NCI-H2227 treated with DMSO at 0.1 percent for 48 hours (cell line): ENCODE results near the gene PTGR3.
"Not testable (repeated sequence)": the region's sequence is repeated elsewhere in the genome, so short reads cannot be mapped to it uniquely, and the experiment has no call there.

Source experiments
- DNase-seq: peaks from one replicate; lab custom pipeline; 2025; lab: John Stamatoyannopoulos, UW

The PTGR3 gene

DNA sequence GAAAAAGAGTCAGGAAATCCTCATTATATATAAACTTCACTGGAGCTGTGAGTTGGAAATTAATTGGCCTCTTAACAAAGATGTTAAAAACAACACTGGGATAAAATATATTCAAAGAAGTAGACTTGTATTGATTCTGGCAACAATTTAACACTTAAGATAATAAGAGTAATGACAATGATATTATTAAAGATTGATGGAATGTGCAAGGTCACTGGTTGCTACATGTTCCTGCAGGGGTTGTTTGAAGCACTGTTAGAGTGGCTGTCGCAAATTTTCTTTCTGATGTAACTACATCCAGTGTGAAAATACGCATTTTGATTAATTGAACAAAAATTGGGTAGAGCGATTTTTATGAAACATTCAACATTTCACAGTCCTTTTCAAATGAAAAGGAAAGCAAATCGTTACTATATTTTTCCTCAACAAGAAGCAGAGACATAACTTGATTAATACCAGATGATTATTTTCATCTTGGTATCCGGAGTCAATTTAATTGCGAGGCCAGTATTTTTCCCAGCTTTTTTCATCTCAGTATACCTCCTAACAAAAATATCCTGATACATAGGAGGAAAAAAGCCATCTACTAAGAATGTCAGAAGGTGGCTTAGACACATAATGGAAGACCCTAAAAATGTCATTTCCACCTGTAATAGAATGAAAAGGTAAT is 6.1 kb downstream of the PTGR3 start:
- DNase-seq = no peak

DNA sequence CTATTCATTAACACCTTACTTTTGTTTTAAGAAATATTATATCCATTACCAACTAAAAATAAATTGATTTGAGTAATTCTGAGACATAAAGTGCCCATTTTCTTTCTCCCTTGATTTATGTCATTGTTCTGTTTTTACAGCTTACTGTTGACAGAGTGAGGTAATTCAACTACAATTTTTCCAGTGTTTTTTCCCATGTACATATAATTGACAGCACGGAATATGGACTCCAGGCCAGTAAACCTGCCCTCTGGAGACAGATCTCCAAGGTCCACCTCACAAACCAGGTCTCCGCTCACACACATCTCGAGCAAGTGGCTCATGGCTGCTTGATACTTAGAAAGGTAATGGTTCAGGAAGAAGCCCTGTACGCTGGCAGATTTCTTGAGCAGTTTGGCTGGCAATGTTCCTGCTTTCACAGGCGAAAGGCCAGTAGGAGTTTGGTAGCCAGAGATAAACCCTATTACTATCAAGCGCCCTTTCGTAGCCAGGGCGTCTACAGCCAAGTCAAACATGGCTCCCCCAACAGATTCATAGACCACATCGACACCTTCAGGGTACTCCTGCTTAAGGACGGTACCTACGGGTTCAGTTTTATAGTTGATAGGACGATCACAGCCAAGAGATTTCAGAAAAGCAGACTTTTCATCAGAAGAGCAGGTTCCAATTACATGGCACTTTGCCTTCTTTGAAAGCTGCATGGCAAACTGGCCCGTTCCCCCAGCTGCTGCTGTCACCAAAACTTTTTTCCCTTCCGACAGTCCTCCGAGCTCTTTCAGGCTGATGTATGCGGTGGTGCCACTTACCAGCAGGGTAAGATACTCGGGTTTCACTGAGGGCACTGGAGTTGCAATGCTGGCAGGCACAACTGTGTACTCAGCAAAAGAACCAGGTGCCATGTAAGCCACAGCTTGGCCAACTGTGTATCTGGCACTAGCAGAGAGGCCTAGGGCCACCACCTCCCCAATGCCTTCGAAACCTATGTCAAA is 7.4 kb downstream of the PTGR3 start:
- no peak for DNase-seq

DNA sequence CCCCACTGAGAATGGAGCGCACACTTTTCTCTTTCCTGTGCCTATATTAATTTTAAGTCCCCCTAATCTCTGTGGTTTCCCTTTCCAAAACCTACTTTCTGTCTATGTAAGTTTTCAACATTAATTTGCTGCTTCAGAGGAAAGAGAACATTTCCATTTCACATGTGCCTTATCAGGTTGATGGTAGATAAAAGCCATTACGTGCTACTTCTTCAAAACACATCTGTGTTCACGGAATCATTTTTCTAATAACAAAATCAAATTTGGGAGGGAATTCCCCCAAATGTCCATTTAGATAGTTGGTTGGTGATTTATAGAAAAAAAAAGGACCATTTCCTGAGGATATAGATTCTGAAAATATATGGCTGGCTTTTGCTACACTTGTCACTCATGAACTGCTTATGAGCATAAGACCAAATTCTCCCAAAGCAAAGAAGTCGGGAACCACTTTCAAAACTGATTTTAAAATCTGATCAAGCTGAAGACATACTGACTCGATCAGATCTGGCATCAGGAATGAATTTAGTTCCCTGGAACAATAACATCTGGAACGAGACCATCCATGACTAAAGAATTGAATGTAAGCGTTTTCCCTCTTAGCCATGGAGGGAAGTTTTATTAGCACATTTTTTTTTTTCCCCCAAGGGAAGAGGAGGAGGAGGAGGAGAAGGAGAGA is 8.2 kb downstream of the PTGR3 start:
- DNase-seq = no peak

DNA sequence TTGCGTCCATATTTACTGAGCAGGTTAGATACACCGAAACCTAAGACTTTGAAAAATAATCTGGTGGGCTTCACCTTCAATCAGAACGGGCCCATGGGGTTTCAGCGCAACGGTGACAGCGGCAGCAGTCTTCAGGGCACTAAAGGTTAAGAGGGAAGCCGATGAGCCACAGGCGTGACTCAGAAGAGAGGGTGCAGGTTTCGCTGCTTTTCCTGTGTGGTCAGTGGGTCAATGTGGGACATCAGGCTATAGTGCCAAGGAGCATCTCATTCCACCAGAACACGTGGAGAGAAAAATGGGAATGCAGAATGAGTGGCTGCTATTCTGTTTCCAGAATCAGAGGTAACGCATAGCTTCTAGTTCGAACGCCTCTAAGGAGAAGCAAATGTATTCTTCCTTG is 8.9 kb downstream of the PTGR3 start:
- DNase-seq = no peak

DNA sequence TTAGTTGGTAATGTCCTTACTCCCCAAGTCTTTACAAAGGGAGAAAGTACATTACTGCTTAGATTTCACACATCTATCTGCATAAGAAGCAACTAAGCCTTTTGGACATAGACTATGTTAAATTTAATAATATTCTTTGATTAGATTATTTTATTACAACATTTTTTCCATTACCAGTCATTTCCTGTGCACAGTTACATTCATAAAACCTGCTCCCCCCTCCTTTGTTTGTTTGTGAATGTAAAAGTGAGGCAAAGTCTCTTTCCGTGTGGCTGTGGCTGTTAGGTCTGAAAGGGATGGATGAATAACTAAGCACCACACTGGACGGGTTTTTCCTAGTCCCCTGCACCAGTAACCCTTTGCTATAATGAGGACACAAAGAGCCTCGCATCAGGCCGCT is 9.6 kb downstream of the PTGR3 start:
- DNase-seq = no peak

DNA sequence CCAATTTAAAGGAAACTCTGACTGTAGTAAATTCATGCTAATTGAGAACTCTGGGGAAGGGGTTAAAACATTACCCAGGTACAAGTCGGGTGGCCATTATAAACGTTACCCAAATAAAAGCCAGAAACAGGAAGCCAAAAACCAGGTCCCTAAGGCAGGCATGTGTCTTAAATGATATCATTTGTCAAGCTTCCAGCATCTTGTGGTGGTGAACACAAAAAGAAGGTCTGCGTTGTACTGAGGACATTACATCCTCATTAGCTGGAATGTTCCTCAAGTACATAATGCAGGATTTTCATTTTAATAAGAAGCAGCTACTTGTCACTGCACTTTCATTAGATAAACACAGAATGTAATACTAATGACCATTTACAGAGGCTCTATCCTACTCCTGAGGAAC is 10.9 kb downstream of the PTGR3 start:
- DNase-seq = no peak

DNA sequence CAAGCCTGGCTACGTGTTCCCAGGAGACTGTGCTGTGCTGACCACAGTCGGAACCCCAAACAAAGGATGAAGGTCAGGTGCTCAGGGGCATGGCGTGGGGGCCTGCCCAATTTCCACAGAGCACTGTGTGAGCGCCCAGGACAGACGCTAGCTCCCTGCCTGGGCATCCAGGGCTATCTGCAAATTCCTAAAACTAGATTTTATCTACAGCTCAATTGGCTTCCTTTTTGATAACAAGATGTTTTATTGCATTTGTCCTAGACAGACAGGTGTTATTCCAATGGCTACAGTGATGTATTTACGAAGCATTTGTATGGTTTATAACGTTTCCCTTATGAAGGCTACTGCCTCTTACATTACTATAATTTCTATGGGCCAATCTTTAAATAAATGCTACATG is 16.0 kb downstream of the PTGR3 start:
- DNase-seq = no peak

DNA sequence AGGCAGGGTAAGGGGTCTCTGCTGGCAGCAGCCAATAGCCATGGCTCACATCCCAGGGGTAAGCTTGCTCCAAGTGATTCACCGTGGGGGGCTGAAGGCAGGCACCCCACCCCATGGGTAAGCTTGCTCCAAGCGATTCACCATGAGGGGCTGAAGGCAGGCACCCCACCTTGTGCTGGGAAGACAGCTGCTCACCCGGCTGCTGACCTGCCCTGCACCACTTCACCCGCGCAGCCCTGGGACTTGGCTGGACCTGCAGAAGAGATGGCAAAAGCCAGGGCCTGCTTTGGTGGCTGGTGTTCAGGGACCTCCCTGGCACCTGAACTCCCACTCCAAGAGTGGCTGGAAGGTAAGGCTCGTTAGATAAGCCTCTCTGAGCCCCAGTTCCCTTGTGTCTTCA is 19.2 kb downstream of the PTGR3 start:
- no peak for DNase-seq

DNA sequence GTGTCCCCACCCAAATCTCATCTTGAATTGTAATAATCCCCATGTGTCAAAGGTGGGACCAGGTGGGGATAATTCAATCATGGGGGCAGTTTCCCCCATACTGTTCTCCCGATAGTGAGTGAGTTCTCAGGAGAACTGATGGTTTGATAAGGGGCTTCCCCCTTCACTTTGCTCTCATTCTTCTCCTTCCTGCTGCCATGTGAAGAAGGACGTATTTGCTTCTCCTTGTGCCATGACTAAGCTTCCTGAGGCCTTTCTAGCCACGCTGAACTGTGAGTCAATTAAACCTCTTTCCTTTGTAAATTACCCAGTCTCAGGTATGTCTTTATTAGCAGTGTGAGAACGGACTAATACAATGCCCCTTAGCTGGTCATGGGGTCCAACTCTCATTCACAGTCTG is 21.2 kb downstream of the PTGR3 start:
- not testable (repeated sequence) for DNase-seq

DNA sequence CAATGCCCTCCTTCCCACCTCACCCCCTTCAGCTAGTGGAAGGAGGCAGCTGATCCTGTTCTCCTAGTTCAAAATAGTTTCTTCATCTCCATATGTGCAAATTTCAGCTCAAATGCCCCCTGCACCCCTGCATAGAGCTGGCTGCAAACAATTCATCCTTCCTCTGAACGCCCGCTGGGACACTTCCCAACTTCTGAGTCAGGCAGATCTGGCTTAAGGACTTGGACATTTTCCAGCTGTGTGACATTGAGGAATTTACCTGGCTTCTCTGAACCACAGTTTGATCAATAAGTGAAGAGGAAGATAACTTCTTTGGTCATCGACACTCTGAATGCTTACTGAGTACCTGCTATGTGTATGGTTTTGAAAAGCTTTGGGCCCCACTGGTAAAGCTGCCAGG is 23.5 kb downstream of the PTGR3 start:
- no peak for DNase-seq

DNA sequence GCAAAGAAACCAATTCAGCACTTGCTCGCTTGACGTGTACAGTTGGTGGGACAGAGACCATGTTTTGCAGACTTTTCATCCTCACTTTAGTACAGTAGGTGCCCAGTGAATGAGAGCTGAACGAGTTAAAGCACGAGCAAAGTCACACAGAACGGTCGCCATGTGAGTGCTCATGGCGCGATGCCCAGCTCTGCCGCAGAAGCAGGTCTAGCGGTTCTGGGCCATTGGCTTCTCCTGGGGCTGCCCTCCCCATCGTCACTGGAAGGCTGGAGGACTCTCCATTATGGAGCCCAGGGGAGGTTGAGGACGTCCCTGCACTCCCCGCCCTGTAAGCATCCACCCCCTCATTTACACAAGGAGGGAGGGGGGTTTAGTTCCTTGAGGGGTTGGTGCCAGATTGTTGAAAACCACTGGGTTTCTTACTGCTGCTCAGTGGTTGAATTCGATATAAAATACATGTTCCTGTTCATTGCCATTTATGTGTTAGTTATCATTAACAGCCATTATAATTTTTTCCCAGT is 24.9 kb downstream of the PTGR3 start:
- DNase-seq = no peak

DNA sequence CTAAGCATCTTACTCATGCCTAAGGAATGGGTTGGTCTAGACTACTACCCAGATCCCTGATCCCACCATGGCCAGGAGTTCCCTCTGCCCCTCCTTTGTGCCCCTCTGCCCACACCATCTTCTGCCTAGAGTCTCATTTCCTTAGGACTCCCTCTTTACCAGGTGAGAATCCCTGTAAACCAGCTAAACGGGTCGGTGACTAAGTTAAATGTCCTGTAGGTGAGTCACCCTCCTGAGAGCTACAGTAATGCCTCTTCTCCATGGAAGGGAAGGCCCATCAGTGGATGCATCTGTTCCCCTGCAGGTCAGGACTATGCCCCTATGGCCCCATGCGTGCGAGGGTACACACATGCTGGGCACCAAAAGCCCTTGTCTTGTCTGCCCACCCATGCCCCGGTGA is 25.4 kb downstream of the PTGR3 start:
- no peak for DNase-seq

DNA sequence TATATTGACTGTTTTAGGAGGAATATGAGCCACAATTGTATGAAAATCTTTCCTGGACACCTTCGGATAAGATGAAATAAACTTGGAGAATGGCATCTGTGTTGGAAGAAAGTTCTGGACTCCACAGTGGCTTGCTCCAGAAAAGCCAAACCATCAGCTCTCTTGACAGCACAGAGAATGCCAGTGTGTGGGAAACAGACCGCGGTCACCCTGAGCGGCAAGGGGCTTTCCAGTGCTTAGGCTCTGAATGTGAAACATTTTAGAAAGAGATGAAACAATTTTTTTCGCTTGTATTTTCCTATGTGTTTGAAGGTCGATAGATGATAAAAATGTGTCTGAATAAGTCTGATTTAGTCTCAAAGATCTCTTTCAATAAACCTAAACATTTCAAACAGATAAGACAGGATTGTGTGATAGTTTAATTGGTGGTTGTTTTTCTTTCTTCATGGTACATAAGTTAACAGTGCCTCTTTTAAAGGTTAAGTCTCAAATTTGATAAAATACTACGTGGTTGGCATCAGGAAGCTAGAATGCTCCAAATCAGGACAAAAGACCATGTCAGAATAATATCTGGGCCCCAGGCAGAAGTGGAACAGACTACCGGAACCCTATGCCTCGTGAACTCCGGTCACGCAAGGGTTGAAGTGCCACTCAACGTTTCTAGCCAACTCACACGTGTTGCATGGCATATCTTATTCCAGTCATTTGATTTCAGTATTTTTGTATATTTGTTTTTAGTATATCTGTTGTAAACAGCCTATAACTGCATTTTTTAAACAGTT is 28.9 kb downstream of the PTGR3 start:
- DNase-seq = no peak

DNA sequence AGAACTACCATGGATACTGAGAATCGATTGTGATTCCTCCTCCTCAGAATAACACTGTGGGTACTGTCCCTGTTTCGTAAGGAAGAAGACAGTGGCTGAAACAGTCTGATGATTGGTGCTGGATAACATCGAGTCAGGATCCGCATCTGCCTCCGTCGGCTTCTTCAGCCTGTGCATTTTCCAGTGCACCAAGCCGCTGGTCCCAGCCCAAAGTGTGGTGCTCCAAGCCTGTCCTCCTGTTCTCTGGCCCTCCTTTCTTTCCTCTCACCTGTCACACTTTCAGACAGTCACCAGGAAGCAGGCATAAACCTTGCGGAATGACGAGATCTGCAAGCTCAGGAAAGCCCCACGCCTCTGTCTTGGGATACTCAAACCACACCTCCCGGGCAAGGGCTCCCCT is 30.6 kb downstream of the PTGR3 start:
- no peak for DNase-seq

DNA sequence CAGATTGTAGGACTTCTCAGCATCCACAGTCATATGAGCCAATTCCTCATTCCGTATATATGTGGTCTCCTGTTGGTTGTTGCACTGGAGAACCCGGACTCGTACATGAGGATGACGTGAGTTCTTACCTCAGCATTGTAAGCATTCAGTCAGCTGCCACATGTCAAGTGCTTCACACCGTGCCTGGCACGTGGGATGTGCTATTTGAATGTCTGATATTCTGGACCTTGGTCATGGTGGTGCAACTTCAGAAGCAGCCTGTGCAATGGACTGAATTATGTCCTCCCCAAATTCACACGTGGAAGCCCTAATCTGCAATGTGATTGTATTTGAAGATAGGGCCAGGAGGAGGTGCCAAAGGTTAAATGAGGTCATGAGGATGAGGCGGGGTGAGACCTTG is 32.1 kb downstream of the PTGR3 start:
- DNase-seq = no peak

DNA sequence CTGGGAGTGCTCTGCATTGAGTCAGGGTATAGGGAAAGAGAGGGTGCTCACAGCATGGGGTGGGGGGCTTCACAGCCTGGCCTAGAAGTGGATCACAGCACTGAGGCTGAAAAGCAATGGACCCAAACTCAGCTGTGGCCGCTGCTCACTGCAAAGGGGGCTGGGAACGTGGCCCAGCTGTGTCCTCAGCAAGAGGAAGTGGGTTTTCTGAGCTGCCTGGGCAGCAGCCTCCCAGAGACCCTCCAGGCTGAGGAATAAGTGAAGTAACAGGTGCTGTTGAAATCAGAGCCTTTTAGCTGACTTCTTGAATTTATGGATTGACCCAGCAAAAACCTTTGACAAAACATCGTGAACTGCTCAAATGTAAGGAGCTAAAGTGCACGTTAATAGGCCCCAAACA is 35.2 kb downstream of the PTGR3 start:
- DNase-seq = no peak

DNA sequence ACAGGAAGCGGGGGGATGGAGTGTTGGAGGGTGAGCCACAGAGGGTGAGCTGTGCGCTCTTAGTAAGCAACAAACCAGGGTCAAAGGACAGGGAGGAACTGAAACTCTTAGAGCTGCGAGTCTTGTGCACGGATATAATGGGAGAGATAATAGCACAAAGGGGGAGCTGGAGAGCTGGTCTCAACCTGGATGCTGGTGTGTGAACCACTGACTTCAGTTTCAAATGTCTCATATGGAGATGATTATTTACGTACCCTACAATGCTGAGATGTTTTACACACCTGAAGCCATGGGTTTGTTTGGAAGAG is 35.9 kb downstream of the PTGR3 start:
- DNase-seq = no peak

DNA sequence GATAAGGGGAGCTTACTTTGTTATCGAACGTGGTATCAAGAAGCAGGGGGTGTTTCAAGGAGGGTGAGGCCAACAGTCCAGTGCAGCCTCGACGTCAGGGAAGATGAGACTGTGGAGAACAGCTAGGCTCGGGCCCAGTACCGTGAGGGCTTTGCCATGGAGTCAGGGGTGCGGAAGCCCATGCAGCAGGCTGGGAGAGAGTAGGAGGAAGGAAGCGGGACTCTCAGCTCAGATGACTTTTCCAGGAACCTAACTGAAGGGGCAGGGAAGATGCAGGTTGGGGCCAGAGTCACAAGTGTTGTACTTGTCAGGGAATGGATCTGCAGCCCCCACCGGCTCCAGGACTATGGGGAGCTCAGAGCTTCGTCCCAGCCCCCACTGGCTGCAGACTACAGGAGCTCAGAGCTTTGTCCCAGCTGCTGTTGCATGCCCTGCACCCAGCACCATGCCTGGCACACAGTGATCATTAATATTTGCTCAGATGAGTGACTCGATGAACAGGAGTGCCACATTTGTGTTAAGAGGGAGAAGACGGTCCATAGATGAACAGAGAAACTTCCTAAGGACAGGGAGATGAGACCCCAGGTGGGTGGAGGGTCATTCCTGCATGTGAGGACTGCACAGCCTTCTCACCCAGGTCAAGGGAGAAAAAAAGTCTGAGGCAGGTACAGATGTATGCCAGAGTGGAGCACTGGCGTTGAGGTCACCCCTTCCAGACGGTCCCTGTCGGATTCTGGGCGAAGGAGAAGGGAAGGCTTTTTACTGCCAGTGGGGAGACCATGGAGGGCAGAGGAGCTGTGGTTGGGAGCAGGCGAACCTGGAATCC is 36.4 kb downstream of the PTGR3 start:
- DNase-seq = no peak

DNA sequence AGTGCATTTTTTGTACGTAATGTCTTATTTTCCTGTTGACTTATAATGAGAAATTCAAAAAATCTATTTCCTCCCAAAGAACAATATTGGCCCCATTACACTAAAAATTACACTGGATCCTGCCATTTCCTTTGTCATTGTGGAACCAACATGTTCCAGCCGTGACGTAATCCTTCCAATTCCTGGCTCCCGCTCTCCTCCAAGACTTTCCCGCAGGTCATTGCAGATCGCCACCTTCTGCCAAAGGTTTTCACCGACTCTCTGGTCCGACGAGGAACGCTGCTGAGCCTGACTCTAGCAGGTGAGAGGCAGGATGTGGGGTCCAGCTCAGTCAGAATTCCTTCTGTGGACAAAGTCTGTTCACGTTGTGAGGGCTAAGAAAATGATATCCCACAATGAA is 38.0 kb downstream of the PTGR3 start:
- no peak for DNase-seq

DNA sequence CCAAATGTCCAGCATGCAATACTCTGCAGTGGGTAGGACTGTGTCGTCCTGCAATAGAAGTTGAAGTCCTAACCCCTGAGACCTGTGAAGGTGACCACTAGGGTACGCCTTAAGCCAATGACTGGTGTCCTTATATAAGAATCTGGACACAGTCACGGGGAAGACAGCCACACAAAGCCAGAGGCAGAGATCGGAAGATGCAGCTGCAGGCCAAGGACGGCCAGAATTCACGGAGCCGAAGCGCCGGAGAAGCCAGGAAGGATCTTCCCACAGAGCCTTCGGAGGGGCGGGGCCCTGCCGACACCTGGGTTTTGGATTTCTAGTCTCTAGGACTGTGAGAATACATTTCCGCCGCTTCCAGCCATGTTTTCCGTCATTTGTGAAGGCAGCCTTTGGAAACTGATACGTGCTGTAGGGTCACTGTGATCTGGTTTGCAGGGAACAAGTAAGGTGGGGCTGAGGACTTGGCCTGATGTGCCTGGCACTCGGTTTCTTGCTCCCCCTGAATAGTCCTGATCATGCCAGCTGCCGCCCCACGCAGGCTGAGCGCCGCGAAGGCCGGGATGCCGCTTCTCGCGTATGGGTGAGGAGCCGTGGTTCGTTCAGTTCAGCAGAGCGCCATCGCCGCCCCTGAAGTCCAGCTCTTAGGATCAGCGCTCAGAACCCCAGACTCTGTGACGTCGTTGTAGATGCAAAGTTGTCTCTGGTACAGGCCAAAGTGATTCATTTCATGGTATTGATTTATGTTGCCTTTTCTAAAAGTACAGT is 38.7 kb downstream of the PTGR3 start:
- no peak for DNase-seq
